Limb (tissue), 2 donors: ENCODE results near the gene SOWAHB.

Experiments used
- DNase-seq, 2 donors: peaks; one replicate each; pipeline ENCODE4 v3.0.0-alpha.2; 2016; ENCODE audit errors: extremely low spot score in 2 of 2

Gene SOWAHB

DNA sequence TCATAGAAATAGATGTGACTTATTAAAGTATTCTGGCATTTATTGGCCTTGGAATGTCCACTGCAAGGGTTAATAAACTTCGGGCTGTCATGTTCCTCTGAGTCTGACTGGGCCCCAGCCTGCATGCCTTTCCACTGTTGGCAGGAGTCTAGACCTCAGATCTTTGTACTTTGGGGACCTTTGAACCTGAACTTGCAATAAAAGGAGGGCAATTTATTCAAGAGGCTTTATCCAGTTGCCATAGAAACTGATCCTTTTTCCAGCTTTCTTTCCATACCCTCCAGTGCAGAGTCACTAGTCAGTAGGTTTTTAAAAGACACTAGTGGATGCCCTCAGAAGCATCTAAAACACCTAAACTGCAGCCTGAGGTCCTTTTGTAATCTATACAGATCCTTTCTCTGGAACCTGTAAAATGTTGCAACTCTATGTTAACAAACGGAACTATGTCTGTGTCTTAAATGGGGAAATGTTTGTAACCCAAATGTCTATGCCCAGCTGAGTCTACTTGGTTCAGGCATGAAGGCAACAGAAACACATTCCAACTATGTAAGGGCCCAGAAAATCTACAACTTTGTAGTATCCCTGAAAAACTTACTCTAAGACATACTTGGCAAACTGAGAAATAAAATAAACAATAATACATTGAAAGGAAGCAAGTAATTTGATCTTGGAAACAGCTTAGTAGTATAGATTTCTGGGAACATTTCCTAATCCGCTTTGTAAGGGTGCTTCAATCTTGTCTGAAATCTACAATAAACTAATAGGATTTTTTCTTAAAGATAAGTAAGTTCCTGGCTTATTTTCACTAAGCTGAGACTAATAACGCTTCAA lies 41.5 kb downstream of the SOWAHB start:
- DNase-seq: peak; percentile 40 to 41

DNA sequence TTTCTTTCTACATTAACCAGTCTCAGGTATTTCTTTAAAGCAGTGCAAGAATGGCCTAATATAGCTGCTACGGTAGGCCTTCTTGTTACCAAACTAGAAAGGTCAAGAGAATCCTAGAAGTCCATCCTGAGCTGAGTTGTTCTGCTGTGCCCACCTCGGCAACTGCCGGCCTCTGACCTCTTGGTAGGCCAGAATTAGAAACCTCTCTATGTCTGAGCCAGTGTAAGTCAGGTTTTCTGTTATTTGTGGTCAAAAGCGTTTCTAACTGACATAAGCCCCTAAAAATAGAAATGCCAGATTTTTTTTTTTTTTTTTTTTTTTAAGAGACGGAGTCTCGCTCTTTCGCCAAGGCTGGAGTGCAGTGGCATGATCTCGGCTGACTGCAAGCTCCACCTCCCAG lies 43.1 kb downstream of the SOWAHB start:
- DNase-seq: no peak

DNA sequence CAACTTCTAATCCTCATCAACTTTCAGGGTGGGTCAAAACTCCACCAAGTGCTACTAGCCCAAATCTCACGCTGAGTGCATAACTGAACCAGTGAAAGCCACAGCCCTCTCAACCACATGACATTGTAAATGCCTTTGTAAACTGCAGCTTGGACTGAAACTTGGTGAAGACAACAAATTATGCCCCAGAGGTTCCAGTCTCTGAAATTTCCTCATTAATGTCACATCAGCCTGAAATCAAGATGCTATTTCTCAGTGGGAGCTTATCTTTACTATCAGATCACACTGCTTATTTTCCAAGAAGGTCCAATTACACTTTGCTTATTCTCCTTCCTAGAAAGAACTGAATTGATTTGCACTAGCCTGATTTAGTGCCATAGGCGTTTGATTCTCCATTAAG lies 46.6 kb downstream of the SOWAHB start:
- DNase-seq: no peak

DNA sequence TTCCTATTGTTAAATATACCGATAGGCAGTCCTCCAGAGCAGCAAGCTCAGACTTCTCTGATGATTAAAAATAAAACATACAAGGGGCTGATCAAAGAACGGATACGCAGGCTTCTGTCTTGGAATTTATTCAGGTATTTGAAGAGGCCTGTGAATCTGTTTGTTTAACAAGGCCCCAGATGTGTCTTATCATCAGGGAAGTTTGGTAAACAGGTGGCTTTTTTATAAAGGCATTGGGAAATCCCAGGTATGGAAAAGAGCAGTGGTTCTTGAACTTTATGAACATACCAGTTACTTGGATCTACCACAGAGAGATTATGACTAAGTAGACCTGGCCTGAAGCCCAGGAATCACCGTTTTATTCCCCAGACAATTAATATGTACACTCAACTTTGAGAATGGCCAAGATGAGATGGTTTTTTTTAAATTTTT lies 47.9 kb downstream of the SOWAHB start:
- DNase-seq: no peak
